SK-N-SH (cell line): ENCODE data around the gene HTT. TPM values are rescaled to one million over a fixed set of nuclear protein-coding genes. Genes with fewer than 3 reads are reported as not detected.

Experiments used
- CTCF ChIA-PET: fragments of 300-600, 350-600 bp; formaldehyde crosslinking; extraction: SDS; loops from one replicate; lab custom pipeline; 2021; lab: Yijun Ruan, JAX
- POLR2A ChIA-PET: fragments of 350-600 bp; sonication (Branson Sonifier 250); formaldehyde crosslinking; extraction: SDS; loops from one replicate; lab custom pipeline; 2020; ENCODE audit warnings: antibody characterized with exemption, inconsistent platforms; lab: Yijun Ruan, JAX
- DNase-seq: peaks from one replicate; pipeline ENCODE4 v3.0.0; 2012
- H2AFZ ChIP-seq: fragments of 200-600 bp; sonication (generic); 2 replicates; pipeline ENCODE4 v1.8.1; 2016; ENCODE audit warnings: antibody characterized with exemption, mild to moderate bottlenecking, low read depth
- H3F3A ChIP-seq: fragments of 200-600 bp; sonication (generic); replicated peaks from 2 replicates; pipeline ENCODE3; 2016; ENCODE audit warnings: antibody characterized with exemption, mild to moderate bottlenecking; ENCODE audit not compliant: insufficient read depth
- H3K27ac ChIP-seq, 2 experiments: fragments of 200-500 bp in 1 of 2; fragments of 200-600 bp in 1 of 2; sonication (Bioruptor generic) in 1 of 2; sonication (generic), shearing (Covaris generic) in 1 of 2; 2 replicates each; pipeline versions ENCODE4 v1.5.1 to v1.6.1; 2014 to 2016; ENCODE audit warnings: low read depth in 2 of 2, inconsistent platforms in 1 of 2, low read length in 1 of 2, mild to moderate bottlenecking in 1 of 2, mixed read lengths in 1 of 2
- H3K27me3 ChIP-seq: fragments of 200-600 bp; sonication (generic), shearing (Covaris generic); 2 replicates; pipeline ENCODE4 v1.6.1; 2016; ENCODE audit warnings: mixed run types; ENCODE audit not compliant: insufficient read depth
- H3K36me3 ChIP-seq, 2 experiments: fragments of 200-500 bp in 1 of 2; fragments of 200-600 bp in 1 of 2; sonication (Bioruptor generic) in 1 of 2; sonication (generic) in 1 of 2; replicated peaks in 1 of 2; 2 replicates each; pipeline versions ENCODE3 to v1.5.1; 2014 to 2016; ENCODE audit warnings: low read length in 1 of 2, mild to moderate bottlenecking in 1 of 2; ENCODE audit not compliant: insufficient read depth in 2 of 2, control insufficient read depth in 1 of 2
- H3K4me1 ChIP-seq, 2 experiments: fragments of 200-500 bp in 1 of 2; fragments of 200-600 bp in 1 of 2; sonication (Bioruptor generic) in 1 of 2; sonication (generic), shearing (Covaris generic) in 1 of 2; 2 replicates each; pipeline versions ENCODE4 v1.5.1 to v1.6.1; 2014 to 2016; ENCODE audit warnings: low read depth in 1 of 2, low read length in 1 of 2, mixed run types in 1 of 2; ENCODE audit not compliant: insufficient read depth in 2 of 2, control insufficient read depth in 1 of 2
- H3K4me2 ChIP-seq: fragments of 200-600 bp; sonication (generic), shearing (Covaris generic); 2 replicates; pipeline ENCODE4 v1.6.1; 2017; ENCODE audit warnings: mixed run types
- H3K4me3 ChIP-seq, 2 experiments: fragments of 200-500 bp in 1 of 2; fragments of 200-600 bp in 1 of 2; sonication (Bioruptor generic) in 1 of 2; sonication (generic), shearing (Covaris generic) in 1 of 2; 2 replicates each; pipeline versions ENCODE4 v1.5.1 to v1.8.1; 2014 to 2016; ENCODE audit warnings: low read depth in 2 of 2, inconsistent platforms in 1 of 2, low read length in 1 of 2, mild to moderate bottlenecking in 1 of 2, mixed read lengths in 1 of 2, moderate library complexity in 1 of 2
- H3K79me2 ChIP-seq: fragments of 200-600 bp; sonication (generic); 2 replicates; pipeline ENCODE4 v1.8.1; 2017; ENCODE audit warnings: mild to moderate bottlenecking; ENCODE audit not compliant: insufficient read depth
- H3K9ac ChIP-seq: fragments of 200-600 bp; sonication (generic); 2 replicates; pipeline ENCODE4 v1.6.1; 2017; ENCODE audit warnings: mixed run types
- H3K9me2 ChIP-seq: fragments of 200-600 bp; sonication (generic); 2 replicates; pipeline ENCODE4 v1.6.1; 2017; ENCODE audit warnings: mixed run types
- H3K9me3 ChIP-seq: fragments of 200-600 bp; sonication (generic); 2 replicates; pipeline ENCODE4 v1.6.1; 2017; ENCODE audit warnings: mixed run types, mild to moderate bottlenecking, moderate library complexity
- H4K20me1 ChIP-seq: fragments of 200-600 bp; sonication (generic); 2 replicates; pipeline ENCODE4 v1.6.1; 2017; ENCODE audit warnings: mild to moderate bottlenecking, mixed run types; ENCODE audit not compliant: insufficient read depth
- GATA2 ChIP-seq: sonication (generic); formaldehyde crosslinking; IDR thresholded peaks from 2 replicates; pipeline ENCODE4 v1.5.0; 2020; ENCODE audit warnings: mild to moderate bottlenecking, missing genetic modification reagents
- NRF1 ChIP-seq: IDR thresholded peaks from 2 replicates; pipeline ENCODE4 v1.6.1; 2012; ENCODE audit warnings: low read depth, mild to moderate bottlenecking, low read length
- RAD21 ChIP-seq: IDR thresholded peaks from 2 replicates; pipeline ENCODE4 v1.6.1; 2012; ENCODE audit warnings: mild to moderate bottlenecking, low read length
- RCOR1 ChIP-seq: fragments of 150-350 bp; IDR thresholded peaks from 2 replicates; pipeline ENCODE4 v1.6.1; 2017; ENCODE audit warnings: antibody characterized with exemption, low read length
- REST ChIP-seq: IDR thresholded peaks from 2 replicates; pipeline ENCODE4 v1.6.1; 2012; ENCODE audit warnings: mild to moderate bottlenecking, low read depth, low read length, moderate library complexity
- TAF1 ChIP-seq: IDR thresholded peaks from 2 replicates; pipeline ENCODE4 v1.6.1; 2012; ENCODE audit warnings: low read depth, mild to moderate bottlenecking, low read length, moderate library complexity, borderline replicate concordance
- WGBS: methylation state at CpG from one replicate; pipeline ENCODE4 v1.1.6; 2017; ENCODE audit warnings: low lambda C conversion rate; 5-methylcytosine and 5-hydroxymethylcytosine counted together
- polyA plus RNA-seq, 3 experiments: library from polyadenylated mRNA; depleted of rRNA; stranded (reverse); fragments of >200 nt; gene quantifications; 2 replicates each; pipeline ENCODE4 v1.2.3, GENCODE V29; 2012

Gene HTT
- polyA plus RNA-seq, 1 of the 3 experiments (the other 2 are of a cell fraction) = 11.3 TPM

- TF ChIP-seq REST (no peak), NRF1 (no peak)
These were observed 93.5 kb downstream of the HTT start (continued) for GRCh38 chr4:3168029-3168428.

DNA sequence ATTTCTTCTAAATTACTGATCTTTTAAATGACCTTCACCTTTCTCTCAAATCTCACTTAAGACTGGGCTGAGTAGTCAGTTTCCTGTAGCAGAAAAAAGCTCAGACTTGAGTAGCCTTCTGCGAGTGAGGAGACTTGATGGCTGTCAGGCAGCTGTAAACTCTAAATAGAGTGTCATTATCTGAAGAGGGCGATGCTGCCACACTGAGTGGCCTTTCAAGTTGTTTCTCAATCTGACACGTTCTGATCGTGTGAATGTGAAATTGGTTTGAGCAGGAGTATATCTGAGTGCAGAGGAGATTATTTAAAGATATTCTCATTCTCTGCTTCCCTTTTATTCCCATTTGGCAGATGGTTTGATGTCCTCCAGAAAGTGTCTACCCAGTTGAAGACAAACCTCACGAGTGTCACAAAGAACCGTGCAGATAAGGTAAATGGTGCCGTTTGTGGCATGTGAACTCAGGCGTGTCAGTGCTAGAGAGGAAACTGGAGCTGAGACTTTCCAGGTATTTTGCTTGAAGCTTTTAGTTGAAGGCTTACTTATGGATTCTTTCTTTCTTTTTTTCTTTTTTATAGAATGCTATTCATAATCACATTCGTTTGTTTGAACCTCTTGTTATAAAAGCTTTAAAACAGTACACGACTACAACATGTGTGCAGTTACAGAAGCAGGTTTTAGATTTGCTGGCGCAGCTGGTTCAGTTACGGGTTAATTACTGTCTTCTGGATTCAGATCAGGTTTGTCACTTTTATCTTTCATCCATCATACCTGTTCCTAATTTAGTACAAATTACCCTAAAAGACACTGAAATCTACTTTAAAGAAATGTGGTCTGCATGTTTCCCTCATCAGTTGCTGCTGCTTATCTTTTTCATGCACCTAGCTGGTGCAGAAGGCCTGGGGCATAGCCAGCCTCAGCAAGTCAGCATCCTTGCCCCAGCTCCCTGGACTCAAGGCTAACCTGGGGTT is 100.2 kb downstream of the HTT start:
- Histone ChIP-seq H3K9me3 (no peaks in the 10 kb centered on the region), H3K27ac (peak overlapping the region in 1 of 2 experiments; percentile 53; a peak in 2 of 4 replicates), H3K9ac (no peak overlapping the region), H3F3A (no peaks in the 10 kb centered on the region), H4K20me1 (no peaks in the 10 kb centered on the region), H3K27me3 (no peaks in the 10 kb centered on the region), H3K4me2 (no peak overlapping the region), H3K79me2 (peaks cover 9% of the 10 kb centered on the region; the same call in 1 of the 2 replicates), H3K36me3 (peaks cover 28 to 64% of the 10 kb centered on the region in 2 experiments), H3K9me2 (no peaks in the 10 kb centered on the region), H3K4me1 (peaks cover 0 to 17% of the 10 kb centered on the region in 2 experiments; a peak in 2 of 4 replicates), H3K4me3 (no peak overlapping the region), H2AFZ (no peak overlapping the region)
- 82% methylated on average over 12 of the region's 12 CpGs for WGBS
- POLR2A ChIA-PET = interaction anchor here (0.6 kb wide), 1 partner anchor 59 kb away, joined by 3 read pairs; no protein-coding TSS in a partner anchor
- CTCF ChIA-PET = interaction anchor here (0.6 to 2.3 kb wide), 11 partner anchors 16 to 270 kb away, joined by 3 to 6 read pairs (median 3); no protein-coding TSS in a partner anchor
- DNase-seq = no peak
- TF ChIP-seq GATA2 = peak; percentile 80
- TF ChIP-seq RCOR1 = peak; percentile 49; the same call in 1 of the 2 replicates
- TF ChIP-seq TAF1 = no peak
- peak; percentile 18; the same call in 1 of the 2 replicates for TF ChIP-seq RAD21
